Left ventricle myocardium inferior (tissue), 1 donor: Measurements from ENCODE around the gene TMC1. TPM values are rescaled to one million over a fixed set of nuclear protein-coding genes. Genes with fewer than 3 reads are reported as not detected.
A peak's percentile ranks its signal among the peaks of the same experiment; 100 is the strongest.

ENCODE experiments used
- DNase-seq: peaks from one replicate; pipeline ENCODE4 v3.0.0-alpha.2; 2020
- H3K27ac ChIP-seq: fragments of 200-600 bp; replicated peaks from 2 replicates; pipeline ENCODE4 v1.8.0; 2021
- H3K27me3 ChIP-seq: fragments of 200-600 bp; 2 replicates; pipeline ENCODE4 v1.8.0; 2021; ENCODE audit warnings: low read depth
- H3K36me3 ChIP-seq: fragments of 200-600 bp; 2 replicates; pipeline ENCODE4 v1.8.0; 2021
- H3K4me1 ChIP-seq: fragments of 200-600 bp; 2 replicates; pipeline ENCODE4 v1.8.0; 2021
- H3K4me3 ChIP-seq: fragments of 200-600 bp; 2 replicates; pipeline ENCODE4 v1.8.0; 2021; ENCODE audit warnings: mild to moderate bottlenecking, moderate library complexity
- H3K9me3 ChIP-seq: fragments of 200-600 bp; replicated peaks from 2 replicates; pipeline ENCODE4 v1.8.0; 2021
- CTCF ChIP-seq: fragments of 200-600 bp; IDR thresholded peaks from 2 replicates; pipeline ENCODE4 v1.8.0; 2021; ENCODE audit warnings: antibody characterized with exemption, mild to moderate bottlenecking, borderline replicate concordance
- intact Hi-C: fragments of 100-400 bp; cut with micrococcal nuclease; formaldehyde crosslinking; loops from one replicate; pipeline ENCODE4 v1.11.0; 2022
- total RNA-seq: library from RNA; stranded (reverse); fragmentation: NEBNext Ultra II Directional; extraction: Animal tissue kit (Norgen Biotek cat#: 25700); gene quantifications from one replicate; pipeline ENCODE4 v1.2.1, GENCODE V29; 2021
- donor health status: DM: no; HTN: yes; CAD: no; lungs with severe emphysema.

Gene TMC1
- total RNA-seq, 1 donor from 2014 or later = 0.25 TPM

GRCh38 chr9:72753266-72753893 lies 232.0 kb downstream of the TMC1 start:
- Histone ChIP-seq H3K4me1 (no peaks in the 10 kb centered on the region), H3K9me3 (no peaks in the 10 kb centered on the region), H3K27ac (no peak overlapping the region), H3K27me3 (no peaks in the 10 kb centered on the region), H3K4me3 (no peak overlapping the region), H3K36me3 (no peaks in the 10 kb centered on the region)
- TF ChIP-seq CTCF = peak; percentile 25
- no peak for DNase-seq
- intact Hi-C loops = no loop called here

GRCh38 chr9:72755836-72756235 lies 234.4 kb downstream of the TMC1 start:
- intact Hi-C loops = no loop called here
- H3K4me3 ChIP-seq = no peak overlapping the region
- DNase-seq = no peak
- H3K4me1 ChIP-seq = no peaks in the 10 kb centered on the region
- no peaks in the 10 kb centered on the region for H3K9me3 ChIP-seq
- H3K27ac ChIP-seq = no peak overlapping the region
- no peaks in the 10 kb centered on the region for H3K36me3 ChIP-seq
- no peak for TF ChIP-seq CTCF
- H3K27me3 ChIP-seq = no peaks in the 10 kb centered on the region

GRCh38 chr9:72758944-72759343 lies 237.5 kb downstream of the TMC1 start:
- Histone ChIP-seq H3K9me3 (no peaks in the 10 kb centered on the region), H3K4me1 (no peaks in the 10 kb centered on the region), H3K36me3 (no peaks in the 10 kb centered on the region), H3K27me3 (peaks cover 3% of the 10 kb centered on the region), H3K4me3 (no peak overlapping the region), H3K27ac (no peak overlapping the region)
- intact Hi-C loops = no loop called here
- no peak for DNase-seq
- no peak for TF ChIP-seq CTCF

GRCh38 chr9:72763022-72763421 lies 241.6 kb downstream of the TMC1 start:
- no peak overlapping the region for H3K27ac ChIP-seq
- no peaks in the 10 kb centered on the region for H3K9me3 ChIP-seq
- H3K4me1 ChIP-seq = no peaks in the 10 kb centered on the region
- H3K4me3 ChIP-seq = no peak overlapping the region
- H3K36me3 ChIP-seq = no peaks in the 10 kb centered on the region
- no peak for TF ChIP-seq CTCF
- no peak for DNase-seq
- intact Hi-C loops = loop anchor here (10.0 kb wide), 1 partner anchor 58 kb away; no protein-coding TSS in a partner anchor
- peaks cover 3% of the 10 kb centered on the region for H3K27me3 ChIP-seq

GRCh38 chr9:72769546-72769945 lies 248.1 kb downstream of the TMC1 start:
- intact Hi-C loops = loop anchor here (10.0 kb wide), 1 partner anchor 65 kb away; no protein-coding TSS in a partner anchor
- TF ChIP-seq CTCF = no peak
- no peaks in the 10 kb centered on the region for H3K9me3 ChIP-seq

More at GRCh38 chr9:72769546-72769945, 248.1 kb downstream of the TMC1 start:
- no peak for DNase-seq
- H3K4me3 ChIP-seq = no peak overlapping the region
- H3K36me3 ChIP-seq = no peaks in the 10 kb centered on the region
- no peaks in the 10 kb centered on the region for H3K27me3 ChIP-seq
- H3K27ac ChIP-seq = no peak overlapping the region
- H3K4me1 ChIP-seq = no peaks in the 10 kb centered on the region
